ENCODE results near the gene SLC16A7.
A peak's percentile ranks its signal among the peaks of the same experiment; 100 is the strongest.
"Not testable (repeated sequence)": the region's sequence is repeated elsewhere in the genome, so short reads cannot be mapped to it uniquely, and the experiment has no call there.

SLC16A7 gene

DNA sequence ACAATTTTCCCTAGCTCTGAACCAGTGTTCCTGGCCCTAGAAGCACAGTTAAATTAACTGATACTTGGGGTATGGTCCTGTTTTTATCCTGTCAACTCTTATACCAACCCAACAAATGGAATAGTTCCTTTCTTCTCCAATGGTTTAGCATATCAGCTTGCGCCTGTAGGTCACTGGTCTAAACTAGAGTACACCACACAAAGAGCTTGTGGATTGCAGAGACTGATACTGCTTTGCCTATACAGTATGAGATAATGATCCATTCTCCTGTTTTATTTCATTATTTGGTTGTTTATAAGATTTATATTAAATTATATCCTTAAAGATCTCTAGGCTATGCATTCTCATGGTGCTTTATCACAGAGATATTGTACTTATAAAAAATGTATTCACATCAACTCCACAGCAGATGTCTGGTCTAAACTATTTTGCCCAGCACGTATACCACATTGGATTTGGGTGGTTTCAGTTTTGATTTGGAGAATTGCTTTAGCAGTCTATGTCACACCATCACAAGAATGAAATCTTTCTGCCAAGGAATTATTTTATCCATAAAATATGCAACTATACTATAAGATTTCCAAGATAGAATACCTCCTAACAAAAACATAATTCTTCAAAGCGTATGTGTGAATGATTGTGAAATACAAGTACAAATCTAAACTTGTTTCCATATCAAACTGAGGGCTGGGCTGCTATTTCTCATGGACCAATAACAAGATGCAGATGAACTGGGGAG is 142.1 kb downstream of the SLC16A7 start:
- DNase-seq: no peak

DNA sequence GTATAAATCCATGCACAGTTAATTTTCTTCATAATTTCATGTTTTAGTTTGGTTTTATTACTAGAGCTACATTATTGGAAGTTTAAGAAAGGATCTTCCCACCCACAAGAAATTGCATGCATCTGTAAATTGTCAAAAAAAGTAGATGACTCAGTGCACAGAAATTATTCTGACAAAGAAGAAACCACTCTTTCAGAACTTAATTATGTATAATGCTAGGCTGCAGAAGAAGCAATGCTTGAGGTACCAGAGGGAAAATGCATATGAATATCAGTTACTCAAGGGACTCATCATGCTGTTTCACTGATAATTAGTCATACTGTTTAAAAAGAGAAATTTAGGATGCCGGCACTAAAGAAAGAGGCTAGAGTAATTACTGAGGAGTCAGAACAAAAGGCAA is 147.0 kb downstream of the SLC16A7 start:
- DNase-seq: no peak

DNA sequence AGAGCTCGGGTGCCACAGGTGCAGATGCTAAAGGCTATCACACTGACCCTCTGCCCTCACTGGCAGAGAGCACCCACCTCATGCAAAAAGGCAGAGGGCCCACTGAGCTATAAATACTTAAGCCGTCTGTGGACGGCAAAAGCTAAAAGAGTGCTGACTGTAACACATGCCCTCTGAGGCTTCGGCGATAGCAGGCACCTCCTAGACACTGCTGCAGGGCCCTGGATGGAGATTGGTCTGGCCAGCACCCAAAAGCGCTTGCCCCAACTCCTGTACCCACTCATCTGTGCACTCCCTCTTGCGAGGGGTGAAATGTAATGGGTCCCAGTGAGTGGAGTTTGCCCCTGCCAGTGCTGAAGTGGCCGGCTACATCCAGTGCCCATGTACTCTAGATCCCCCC is 148.7 kb downstream of the SLC16A7 start:
- no peak for DNase-seq

DNA sequence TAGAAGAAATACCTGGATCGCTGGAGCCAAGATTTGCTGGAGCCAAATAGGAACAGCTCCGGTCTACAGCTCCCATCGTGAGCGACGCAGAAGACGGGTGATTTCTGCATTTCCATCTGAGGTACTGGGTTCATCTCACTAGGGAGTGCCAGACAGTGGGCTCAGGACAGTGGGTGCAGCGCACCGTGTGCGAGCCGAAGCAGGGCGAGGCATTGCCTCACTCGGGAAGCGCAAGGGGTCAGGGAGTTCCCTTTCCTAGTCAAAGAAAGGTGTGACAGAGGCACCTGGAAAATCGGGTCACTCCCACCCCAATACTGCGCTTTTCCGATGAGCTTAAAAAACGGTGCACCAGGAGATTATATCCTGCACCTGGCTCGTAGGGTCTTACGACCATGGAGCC is 155.3 kb downstream of the SLC16A7 start:
- not testable (repeated sequence) for DNase-seq

DNA sequence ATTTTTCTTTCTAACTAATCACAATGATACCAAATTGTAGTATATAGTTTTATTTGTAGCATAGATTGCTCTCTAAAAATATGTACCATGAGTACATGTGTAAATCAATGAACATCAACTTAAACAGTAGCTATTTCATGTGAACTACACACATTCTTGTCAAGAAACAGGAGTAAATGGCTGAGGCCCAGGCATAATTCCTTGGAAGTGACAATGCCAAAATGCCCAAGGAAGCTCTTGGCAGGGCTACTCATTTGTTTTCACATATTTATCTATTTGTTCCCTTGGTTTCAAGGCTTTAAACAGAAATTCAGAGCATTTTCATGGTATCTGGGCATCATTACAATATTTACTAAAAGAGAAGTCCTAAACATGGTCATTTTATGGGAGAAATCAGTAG is 165.7 kb downstream of the SLC16A7 start:
- no peak for DNase-seq

DNA sequence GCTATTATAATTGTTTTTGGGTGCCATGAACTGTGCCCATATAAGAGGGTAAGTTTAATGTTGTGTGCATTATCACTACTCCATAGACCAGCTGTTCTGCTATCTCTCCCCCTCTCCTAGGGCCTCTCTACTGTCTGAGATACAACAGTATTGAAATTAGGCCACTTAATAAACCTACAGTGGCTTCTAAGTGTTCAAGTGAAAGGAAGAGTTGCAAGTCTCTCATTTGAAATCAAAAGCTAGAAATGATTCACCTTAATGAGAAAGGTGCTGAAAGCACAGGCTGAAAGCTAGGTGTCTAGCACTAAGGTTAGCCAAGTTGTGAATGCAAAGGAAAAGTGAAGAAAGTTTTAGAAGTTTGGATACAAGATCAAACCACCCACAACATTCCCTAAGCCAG is 168.0 kb downstream of the SLC16A7 start:
- DNase-seq: no peak

DNA sequence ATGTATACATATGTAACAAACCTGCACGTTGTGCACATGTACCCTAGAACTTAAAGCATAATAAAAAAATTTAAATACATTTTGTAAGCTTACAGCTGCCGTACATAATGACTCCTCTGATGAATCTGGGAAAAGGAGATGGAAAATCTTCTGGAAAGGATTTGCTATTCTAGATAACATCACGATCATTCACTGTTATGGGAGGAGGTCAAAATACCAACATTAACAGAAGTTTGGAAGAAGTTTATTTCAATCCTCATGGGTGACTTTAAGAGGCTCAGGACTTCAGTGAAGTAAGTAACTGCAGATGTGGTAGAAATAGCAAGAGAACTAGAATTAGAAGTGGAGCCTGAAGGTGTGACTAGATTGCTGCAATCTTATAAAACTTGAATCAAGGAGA is 172.2 kb downstream of the SLC16A7 start:
- no peak for DNase-seq

DNA sequence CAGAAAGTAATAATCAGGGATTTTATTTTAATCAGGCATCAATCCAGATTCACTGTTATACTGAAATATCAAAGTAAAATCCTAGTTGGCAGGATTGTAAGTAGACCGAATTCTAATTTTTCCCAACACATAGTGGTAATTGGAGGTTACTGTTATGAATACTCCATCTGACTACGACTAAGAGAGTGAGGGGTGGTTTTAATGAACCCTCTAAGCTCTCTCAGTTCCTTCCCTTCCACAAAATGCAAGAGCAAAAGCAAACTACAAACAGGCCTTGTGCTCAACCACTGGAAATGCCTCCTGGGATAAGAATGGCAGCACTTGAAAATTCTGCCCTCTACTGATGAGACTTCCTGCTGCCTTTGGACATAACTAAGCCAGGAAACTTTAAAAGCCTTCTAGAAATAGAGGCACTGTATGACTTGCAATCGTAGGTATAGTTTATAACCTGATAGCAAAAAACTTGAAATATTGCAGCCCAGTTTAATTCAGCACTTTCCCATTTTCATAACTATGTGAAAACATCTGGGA is 184.8 kb downstream of the SLC16A7 start:
- no peak for DNase-seq

DNA sequence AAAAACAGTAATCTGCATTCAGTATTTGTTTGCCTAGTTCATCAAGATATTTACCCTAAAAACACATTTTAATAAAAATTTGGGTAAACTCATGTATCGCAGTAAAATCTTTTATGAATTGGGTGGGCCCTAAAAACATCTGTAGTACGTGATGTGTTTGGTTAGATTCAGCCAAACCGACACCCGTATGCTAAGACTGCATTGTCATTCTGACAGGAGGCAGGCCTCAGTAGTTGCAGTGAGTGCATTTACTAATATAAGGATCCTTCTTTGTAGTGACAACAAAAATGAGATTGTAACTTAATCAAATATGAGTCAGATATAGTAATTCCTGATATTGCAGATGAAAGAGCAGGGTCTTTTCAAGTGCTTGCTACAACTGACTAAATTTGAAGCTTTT is 191.8 kb downstream of the SLC16A7 start:
- no peak for DNase-seq

DNA sequence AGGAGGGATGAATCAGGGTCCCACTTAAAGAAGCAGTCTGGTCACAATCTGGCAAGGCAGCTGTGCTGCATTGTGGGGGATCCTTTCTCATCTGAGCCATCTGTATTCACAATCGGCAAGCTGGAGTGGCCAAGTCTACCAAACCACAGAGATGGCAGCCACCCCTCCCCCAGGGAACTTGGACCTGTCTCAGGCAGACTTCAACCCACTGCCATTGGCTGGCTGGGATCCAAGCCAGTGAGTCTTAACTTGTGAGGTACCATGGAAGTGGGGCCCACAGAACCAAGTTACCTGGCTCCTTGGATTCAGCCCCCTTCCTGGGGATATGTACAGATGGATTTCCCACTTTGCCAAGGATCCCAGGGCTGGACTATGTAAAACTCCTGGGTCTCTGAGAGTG is 196.8 kb downstream of the SLC16A7 start:
- no peak for DNase-seq

DNA sequence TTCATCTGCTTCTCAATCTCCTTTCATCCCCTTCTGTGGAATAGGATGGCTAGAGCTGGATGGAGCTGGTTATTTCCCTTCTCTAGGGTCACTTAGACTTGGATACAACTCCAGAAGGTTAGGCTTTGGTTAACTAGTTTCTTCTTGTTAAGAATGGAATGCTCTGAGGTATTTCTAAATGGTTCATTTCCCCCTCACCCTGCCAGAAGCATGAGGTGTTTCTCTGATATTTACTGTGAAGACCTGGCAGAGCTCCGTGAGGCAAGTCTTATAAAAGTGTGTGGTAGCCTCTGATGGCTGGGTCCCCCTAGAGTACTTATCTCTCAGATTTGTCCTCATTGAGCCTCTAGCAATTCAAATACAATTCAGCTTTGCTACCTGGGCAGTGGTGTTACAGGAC is 207.9 kb downstream of the SLC16A7 start:
- no peak for DNase-seq

DNA sequence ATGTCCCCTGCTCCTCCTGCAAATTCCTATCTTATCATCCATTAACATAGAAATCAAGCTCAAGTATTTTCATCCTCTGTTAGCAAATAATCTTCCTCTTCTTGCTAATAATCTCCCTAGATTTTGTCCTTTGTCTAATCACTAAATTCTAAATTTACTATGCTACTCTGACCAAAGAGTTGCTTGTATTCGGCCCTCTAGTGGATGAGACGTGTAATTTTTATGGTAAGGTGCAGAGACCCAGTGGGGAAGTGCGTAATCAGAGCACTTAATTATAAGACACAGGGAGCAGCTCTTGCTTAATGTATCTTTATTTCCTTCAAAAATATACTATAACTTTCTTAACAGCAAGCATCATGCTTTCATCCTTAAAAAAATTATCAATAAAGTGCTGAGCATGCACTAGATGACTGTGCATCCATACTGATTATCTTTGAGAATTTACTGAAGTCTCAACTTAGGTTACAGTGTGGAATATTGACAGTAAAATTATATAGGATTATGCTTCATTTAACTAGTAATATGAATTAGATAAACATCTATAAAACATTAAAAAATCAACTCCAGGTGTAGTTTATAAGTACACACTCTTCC is 212.6 kb downstream of the SLC16A7 start:
- DNase-seq: peak; percentile 23

DNA sequence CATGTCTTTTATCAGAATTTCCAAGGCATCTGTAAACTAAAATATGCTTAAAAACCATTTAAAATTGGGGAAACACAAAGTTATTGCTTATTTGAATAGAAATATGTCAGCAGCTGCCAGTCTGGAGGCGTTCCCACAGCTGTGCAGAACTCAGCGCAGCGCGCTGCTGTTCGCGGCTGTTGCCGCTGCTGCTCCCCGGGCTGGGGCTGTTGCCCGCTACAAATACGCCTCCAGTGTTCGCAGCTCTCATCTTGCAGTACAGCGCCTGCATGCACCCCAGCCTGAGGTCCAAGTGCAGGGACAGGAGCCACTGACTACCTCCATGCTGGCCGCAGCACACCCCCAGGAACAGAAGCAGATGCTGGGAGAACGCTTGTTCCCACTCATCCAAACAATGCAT is 216.2 kb downstream of the SLC16A7 start:
- no peak for DNase-seq

DNA sequence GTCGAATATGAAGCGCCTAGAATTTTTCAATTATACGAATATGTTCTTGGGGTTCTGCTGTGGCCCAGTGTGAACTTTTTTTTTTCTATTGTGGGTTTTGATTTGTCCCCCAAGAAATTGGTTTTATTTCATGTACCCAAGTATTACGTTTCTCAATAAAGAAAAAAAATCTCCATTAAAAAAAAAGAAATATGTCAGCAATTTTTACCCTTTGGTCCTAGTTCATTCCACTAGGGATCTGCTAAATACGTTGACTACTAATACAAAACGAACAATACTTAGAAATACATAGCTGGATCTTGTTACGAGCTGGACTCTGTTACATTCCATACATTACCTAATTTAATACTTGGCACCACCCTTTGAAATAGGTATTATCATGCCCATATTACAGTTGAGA is 216.9 kb downstream of the SLC16A7 start:
- no peak for DNase-seq

DNA sequence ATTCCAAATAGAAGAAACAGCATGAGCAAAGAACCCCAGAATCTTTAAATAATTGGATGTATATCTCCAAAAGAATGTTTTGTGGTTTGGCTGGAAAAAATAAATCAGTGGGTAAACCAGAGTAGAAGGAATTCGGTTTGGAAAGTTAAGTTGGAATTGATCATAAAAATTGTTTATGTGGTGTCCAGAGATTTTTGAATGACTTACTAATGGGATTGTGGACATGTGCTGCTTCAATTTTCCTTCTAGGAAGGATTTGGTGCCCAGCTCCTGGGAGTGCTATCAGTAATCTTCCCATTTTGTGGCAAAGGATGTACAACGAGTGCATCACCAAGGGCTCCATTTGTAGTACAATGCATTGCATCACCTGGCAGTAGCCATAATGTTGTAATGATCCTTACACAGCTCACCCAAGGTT is 224.8 kb downstream of the SLC16A7 start:
- DNase-seq: no peak

DNA sequence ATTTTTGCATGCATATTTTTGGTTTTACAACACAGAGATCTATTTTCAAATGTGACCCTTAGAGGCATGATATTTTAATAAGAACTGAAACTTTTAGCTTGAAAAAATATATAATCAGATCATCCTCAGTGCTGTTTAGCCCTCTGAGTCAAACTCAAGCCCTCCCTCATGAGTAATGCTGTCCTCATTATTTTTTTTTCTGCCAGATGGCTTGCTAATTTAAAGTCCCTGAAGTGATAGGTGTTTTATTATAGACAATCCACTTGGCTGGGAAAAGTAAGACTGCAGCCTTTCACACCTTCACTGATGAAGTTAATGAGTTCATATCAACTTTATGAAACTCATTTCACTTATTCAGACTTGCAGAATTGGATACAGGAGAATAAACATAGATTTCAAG is 227.7 kb downstream of the SLC16A7 start:
- DNase-seq: no peak

DNA sequence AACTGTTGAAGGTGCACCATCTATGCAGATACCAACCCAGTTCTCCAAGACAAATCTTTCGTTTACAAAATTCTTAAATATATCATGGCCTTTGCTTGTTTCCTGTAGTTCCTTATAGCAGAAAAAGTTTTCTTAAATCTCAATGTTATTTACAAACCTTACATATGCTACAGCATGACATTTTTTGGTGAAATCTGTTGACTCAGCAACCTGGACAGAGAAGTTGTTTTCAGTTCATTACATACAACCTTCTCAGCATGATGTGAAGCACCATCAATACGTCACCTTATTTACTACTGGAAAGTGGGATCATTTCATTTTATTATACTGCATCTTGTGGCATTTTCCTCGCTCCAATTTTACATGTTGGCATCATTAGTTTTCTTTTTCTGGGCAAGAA is 231.9 kb downstream of the SLC16A7 start:
- no peak for DNase-seq

DNA sequence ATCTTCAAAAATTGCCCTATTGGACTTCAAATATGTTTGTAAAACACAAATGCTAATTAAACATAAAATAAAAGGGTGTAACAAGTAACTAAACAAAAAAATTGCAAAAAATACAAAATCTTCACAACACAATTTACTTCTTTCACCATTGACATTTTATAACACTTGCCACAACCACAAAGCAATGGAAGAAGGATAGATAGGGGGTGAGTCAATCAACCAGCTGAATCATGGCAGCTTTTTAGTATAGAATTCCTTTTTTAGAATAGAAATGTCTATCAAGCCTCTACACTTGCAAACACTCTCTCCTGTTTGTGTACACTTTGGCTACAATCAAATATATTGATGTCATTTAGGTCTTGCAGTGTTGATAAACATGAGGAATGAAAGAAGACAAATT is 232.7 kb downstream of the SLC16A7 start:
- no peak for DNase-seq

DNA sequence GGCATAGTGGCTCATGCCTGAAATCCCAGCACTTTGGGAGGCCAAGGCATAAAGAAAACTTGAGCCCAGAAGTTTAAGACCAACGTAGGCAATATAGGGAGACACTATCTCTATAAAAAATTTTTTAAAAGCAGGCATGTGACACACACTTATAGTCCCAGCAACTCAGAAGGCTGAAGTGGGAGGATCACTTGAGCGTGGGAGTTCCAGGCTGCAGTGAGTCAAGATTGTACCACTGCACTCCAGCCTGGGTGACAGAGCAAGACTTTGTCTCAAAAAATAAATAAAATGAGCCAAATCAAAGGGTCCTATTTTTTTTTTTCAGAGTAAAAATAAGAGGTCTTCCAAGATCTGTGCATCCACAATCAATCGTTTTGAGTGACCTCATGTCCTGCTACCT is 237.6 kb downstream of the SLC16A7 start:
- DNase-seq: no peak

DNA sequence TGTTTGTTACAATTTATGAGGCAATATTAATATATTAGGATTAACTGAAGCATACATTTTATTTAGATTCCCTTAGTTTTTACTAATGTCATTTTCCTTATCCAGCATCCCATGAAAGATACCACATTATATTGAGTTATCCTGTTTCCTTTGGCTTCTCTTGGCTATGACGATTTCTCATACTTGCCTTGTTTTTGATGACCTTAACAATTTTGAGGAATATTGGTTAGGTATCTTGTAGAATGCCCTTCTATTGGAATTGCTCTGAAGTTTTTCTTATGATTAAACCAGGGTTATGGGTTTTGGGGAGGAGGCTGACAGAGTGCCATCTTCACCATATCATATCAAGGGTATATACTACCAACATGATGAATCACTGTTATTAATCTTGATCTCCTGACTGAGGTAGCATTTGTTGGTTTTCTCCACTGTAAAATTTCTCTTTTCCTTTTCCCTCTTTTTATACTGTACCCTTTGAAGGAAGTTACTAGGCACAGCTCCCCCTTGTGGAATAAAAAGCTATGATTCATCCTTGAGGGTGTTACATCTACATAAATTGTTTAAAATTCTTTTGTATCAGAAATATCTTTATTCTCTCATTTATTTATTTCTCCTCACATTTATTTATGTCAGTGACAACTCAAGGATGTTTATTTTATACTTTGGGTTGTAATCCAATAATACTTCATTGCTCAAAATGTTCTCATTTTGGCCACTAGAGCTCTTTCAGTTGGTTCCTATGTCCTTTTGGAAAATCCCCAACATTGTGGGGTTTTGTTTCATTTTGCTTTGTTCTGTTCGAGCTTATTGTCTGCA is 239.0 kb downstream of the SLC16A7 start:
- DNase-seq: peak; percentile 17

Data from NCI-H69 (cell line).